Measurements from ENCODE around the gene KANK4. TPM values are rescaled to one million over a fixed set of nuclear protein-coding genes. Genes with fewer than 3 reads are reported as not detected.

Gene KANK4
- total and polyA plus RNA-seq, 9 donors = 0.05 to 0.83 (median 0.19) TPM; not detected in 1

- TF ChIP-seq POLR2A (IDR thresholded peaks at IDR 0.05) (no peak), EP300 (IDR thresholded peaks at IDR 0.05) (no peak), CTCF (IDR thresholded peaks at IDR 0.05) (no peak)
- Histone ChIP-seq H3K27ac (no peak overlapping the region), H3K4me3 (no peak overlapping the region), H3K9me3 (no peaks in the 10 kb centered on the region), H3K36me3 (no peaks in the 10 kb centered on the region), H3K27me3 (no peaks in the 10 kb centered on the region), H3K4me1 (ENCODE audit: insufficient read depth) (no peaks in the 10 kb centered on the region)
- DNase-seq = no peak
- intact Hi-C loops (cut with DNase I) = no loop called here
- WGBS, 3 donors = 89 to 95% (median 91%) methylated on average over 4 of the region's 4 CpGs
Observed at GRCh38 chr1:62281922-62282555, 37.2 kb downstream of the KANK4 start.

- H3K9me3 ChIP-seq = no peaks in the 10 kb centered on the region
- TF ChIP-seq EP300 (IDR thresholded peaks at IDR 0.05) (no peak), POLR2A (IDR thresholded peaks at IDR 0.05) (no peak), CTCF (IDR thresholded peaks at IDR 0.05) (no peak)
- no peak for DNase-seq
- H3K27ac ChIP-seq = no peak overlapping the region
- H3K4me3 ChIP-seq = no peak overlapping the region
- no peaks in the 10 kb centered on the region for H3K36me3 ChIP-seq
- 73 to 97% (median 85%) methylated on average over 2 of the region's 2 CpGs for WGBS, 3 donors
- intact Hi-C loops (cut with DNase I) = no loop called here
- H3K4me1 ChIP-seq (ENCODE audit: insufficient read depth) = no peaks in the 10 kb centered on the region
- H3K27me3 ChIP-seq = no peaks in the 10 kb centered on the region
Observed at GRCh38 chr1:62280960-62281465, 38.2 kb downstream of the KANK4 start.

- intact Hi-C loops (cut with DNase I) = no loop called here
- Histone ChIP-seq H3K27ac (no peak overlapping the region), H3K4me1 (ENCODE audit: insufficient read depth) (no peaks in the 10 kb centered on the region), H3K9me3 (no peaks in the 10 kb centered on the region), H3K4me3 (no peak overlapping the region), H3K36me3 (no peaks in the 10 kb centered on the region), H3K27me3 (no peaks in the 10 kb centered on the region)
- no peak for DNase-seq
- WGBS, 3 donors = 32 to 41% (median 38%) methylated on average over 4 of the region's 4 CpGs
- TF ChIP-seq EP300 (IDR thresholded peaks at IDR 0.05) (no peak), CTCF (IDR thresholded peaks at IDR 0.05) (no peak), POLR2A (IDR thresholded peaks at IDR 0.05) (no peak)
Observed at GRCh38 chr1:62280150-62280549, 39.1 kb downstream of the KANK4 start.

- Histone ChIP-seq H3K27me3 (no peaks in the 10 kb centered on the region), H3K9me3 (no peaks in the 10 kb centered on the region), H3K4me1 (ENCODE audit: insufficient read depth) (no peaks in the 10 kb centered on the region), H3K27ac (no peak overlapping the region), H3K36me3 (no peaks in the 10 kb centered on the region), H3K4me3 (no peak overlapping the region)
- intact Hi-C loops (cut with DNase I) = no loop called here
- TF ChIP-seq POLR2A (IDR thresholded peaks at IDR 0.05) = no peak
- TF ChIP-seq EP300 (IDR thresholded peaks at IDR 0.05) = no peak
- TF ChIP-seq CTCF (IDR thresholded peaks at IDR 0.05) = no peak
- no peak for DNase-seq
Observed at GRCh38 chr1:62276791-62277190, 42.4 kb downstream of the KANK4 start.
